HG03108 (cell line): Measurements from ENCODE around the gene TMEM30B.
"Not testable (repeated sequence)": the region's sequence is repeated elsewhere in the genome, so short reads cannot be mapped to it uniquely, and the experiment has no call there.

Experiments
- ATAC-seq: cut with Tn5 transposase; IDR thresholded peaks from one replicate; pipeline ENCODE4 v1.9.1; 2021; ENCODE audit warnings: moderate library complexity; ENCODE audit not compliant: unreplicated experiment

The TMEM30B gene

GRCh38 chr14:61281186-61281947, at the start of gene TMEM30B:
TMEM30B (minus strand) TSS chr14:61281338; CDS start chr14:61281147, 191 bp downstream.
- ATAC-seq: no peak

- no peak for ATAC-seq
Observed at GRCh38 chr14:61330511-61330910, 49.4 kb upstream of the TMEM30B start.

GRCh38 chr14:61329478-61330051, 48.4 kb upstream of the TMEM30B start:
- ATAC-seq: no peak

- no peak for ATAC-seq
Observed at GRCh38 chr14:61328626-61329262, 47.6 kb upstream of the TMEM30B start.

GRCh38 chr14:61326847-61327246, 45.7 kb upstream of the TMEM30B start:
- ATAC-seq: no peak

- no peak for ATAC-seq
Observed at GRCh38 chr14:61326146-61326545, 45.0 kb upstream of the TMEM30B start.

GRCh38 chr14:61325166-61325565, 44.0 kb upstream of the TMEM30B start:
- no peak for ATAC-seq

GRCh38 chr14:61323970-61324369, 42.8 kb upstream of the TMEM30B start:
- no peak for ATAC-seq

GRCh38 chr14:61322799-61323290, 41.7 kb upstream of the TMEM30B start:
- no peak for ATAC-seq

- no peak for ATAC-seq
Observed at GRCh38 chr14:61322011-61322798, 41.1 kb upstream of the TMEM30B start.

GRCh38 chr14:61321385-61322010, 40.4 kb upstream of the TMEM30B start, which contains the start of gene PRKCH:
PRKCH (plus strand) TSS chr14:61321579; CDS start chr14:61322102, 523 bp downstream.
- no peak for ATAC-seq

GRCh38 chr14:61320806-61321384, 39.8 kb upstream of the TMEM30B start:
- ATAC-seq: no peak

- ATAC-seq: not testable (repeated sequence)
Observed at GRCh38 chr14:61320170-61320569, 39.0 kb upstream of the TMEM30B start.

GRCh38 chr14:61319706-61320105, 38.6 kb upstream of the TMEM30B start:
- no peak for ATAC-seq

- no peak for ATAC-seq
Observed at GRCh38 chr14:61319086-61319485, 37.9 kb upstream of the TMEM30B start.

- no peak for ATAC-seq
Observed at GRCh38 chr14:61315313-61315712, 34.2 kb upstream of the TMEM30B start.

- not testable (repeated sequence) for ATAC-seq
Observed at GRCh38 chr14:61308701-61309100, 27.6 kb upstream of the TMEM30B start.

- ATAC-seq: no peak
Observed at GRCh38 chr14:61308198-61308597, 27.1 kb upstream of the TMEM30B start.

GRCh38 chr14:61304688-61305087, 23.6 kb upstream of the TMEM30B start:
- ATAC-seq: no peak

- no peak for ATAC-seq
Observed at GRCh38 chr14:61300754-61301153, 19.6 kb upstream of the TMEM30B start.
